T-helper 1 cell treated with Interleukin-12 subunit alpha and Interleukin-12 subunit beta and Interleukin-4 antibody, amounts not matched to agents 30 ng/mL and 1 ng/mL, for 36 hours (primary cell): ENCODE results near the gene METAP2. TPM values are rescaled to one million over a fixed set of nuclear protein-coding genes. Genes with fewer than 3 reads are reported as not detected.

Experiments used
- intact Hi-C: fragments of 100-400 bp; cut with micrococcal nuclease; formaldehyde crosslinking; loops from one replicate; pipeline ENCODE4 v1.15.1; 2024
- total RNA-seq: library from RNA; stranded (reverse); gene quantifications from 2 replicates; pipeline ENCODE4 v1.2.3, GENCODE V29; 2022

Gene METAP2
- total RNA-seq, 1 donor from 2014 or later: 66.2 TPM

DNA sequence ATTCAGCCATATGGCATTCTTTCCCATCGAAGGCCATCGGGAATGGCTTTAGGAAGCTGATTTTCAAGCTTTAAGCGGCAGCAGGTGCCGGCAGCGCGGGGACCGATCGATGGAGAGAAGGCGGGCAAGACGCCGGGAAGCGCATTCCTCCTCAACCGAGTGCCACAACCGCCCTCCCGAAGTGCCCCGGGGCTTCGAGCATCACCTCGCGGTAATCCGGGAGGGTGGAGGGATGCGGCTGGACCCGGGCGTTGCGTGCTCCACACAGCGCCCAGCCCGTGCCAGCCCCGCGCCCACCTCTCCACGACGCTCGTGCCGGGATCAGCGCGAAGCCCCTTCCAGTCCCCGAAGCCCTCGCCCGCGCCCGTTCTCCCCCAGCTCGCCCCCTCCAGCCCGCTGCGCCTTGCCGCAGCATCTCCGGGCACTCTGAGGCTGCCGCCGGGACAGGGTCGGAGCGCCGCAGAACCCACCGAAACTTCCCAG lies 74.1 kb downstream of the METAP2 start:
- intact Hi-C loops: loop anchor here (1.0 to 10.0 kb wide), 8 partner anchors 330 to 1359 kb away; partner anchors contain the start of genes AMDHD1, CCDC38, CEP83 and LTA4H

DNA sequence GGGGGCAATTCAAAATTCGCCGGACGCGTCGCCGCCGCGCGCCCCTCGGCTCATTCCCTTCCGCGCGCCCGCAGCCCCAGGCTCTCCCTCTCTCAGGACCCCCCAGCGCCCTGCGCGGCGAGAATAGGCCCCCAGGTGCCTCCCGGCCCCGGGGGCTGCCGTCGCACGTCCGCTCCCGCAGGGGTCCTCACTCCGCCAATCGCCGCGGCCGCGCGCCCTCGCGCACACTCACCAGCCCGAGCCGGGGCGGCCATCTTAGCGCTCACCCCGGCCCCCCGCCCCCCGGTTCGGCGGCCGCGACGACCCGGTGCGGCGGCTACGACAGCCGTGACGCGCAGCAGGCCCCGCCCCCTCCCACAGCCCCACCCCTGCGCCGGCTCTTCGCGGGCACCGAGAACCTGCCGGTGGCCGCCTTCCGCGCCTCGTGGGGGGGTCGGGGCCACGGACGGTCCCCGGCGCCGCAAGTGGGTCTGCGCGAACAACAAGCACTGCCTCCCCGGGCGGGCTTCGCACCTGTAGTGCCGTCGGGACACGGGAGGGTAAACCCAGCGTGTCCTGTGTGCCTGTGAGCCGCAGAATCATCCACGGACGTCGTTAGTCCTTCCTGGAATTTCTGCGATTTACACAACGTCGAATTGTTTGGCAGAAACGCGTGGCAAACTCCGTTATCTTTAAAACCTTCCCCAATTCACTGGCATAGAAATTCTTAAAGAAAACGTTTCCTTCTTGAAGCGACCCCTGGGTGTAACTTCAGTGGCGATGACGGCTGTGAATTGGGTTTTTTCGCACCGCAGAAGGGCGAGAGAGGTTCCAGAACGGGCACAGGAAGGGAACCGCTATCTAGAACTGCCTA lies 74.8 kb downstream of the METAP2 start:
- intact Hi-C loops: loop anchor here (1.0 to 10.0 kb wide), 8 partner anchors 330 to 1359 kb away; partner anchors contain the start of genes AMDHD1, CCDC38, CEP83 and LTA4H

- intact Hi-C loops: loop anchor here (2.0 to 10.0 kb wide), 6 partner anchors 393 to 1358 kb away; partner anchors contain the start of genes AMDHD1, CCDC38, CEP83 and LTA4H
These were observed 75.6 kb downstream of the METAP2 start for GRCh38 chr12:95549392-95550084.

- intact Hi-C loops: no loop called here
These were observed 77.4 kb downstream of the METAP2 start, which contains the start of gene USP44 for GRCh38 chr12:95551305-95551704. USP44 (minus strand) TSS chr12:95551476; CDS start chr12:95534256, 17,220 bp downstream.

GRCh38 chr12:95551913-95552516 lies 78.1 kb downstream of the METAP2 start:
- intact Hi-C loops: loop anchor here (2.0 kb wide), 1 partner anchor 307 kb away; the partner anchor contains the start of gene SNRPF

GRCh38 chr12:95553197-95553943 lies 79.4 kb downstream of the METAP2 start:
- intact Hi-C loops: loop anchor here (2.0 kb wide), 1 partner anchor 305 kb away; the partner anchor contains the start of gene SNRPF

DNA sequence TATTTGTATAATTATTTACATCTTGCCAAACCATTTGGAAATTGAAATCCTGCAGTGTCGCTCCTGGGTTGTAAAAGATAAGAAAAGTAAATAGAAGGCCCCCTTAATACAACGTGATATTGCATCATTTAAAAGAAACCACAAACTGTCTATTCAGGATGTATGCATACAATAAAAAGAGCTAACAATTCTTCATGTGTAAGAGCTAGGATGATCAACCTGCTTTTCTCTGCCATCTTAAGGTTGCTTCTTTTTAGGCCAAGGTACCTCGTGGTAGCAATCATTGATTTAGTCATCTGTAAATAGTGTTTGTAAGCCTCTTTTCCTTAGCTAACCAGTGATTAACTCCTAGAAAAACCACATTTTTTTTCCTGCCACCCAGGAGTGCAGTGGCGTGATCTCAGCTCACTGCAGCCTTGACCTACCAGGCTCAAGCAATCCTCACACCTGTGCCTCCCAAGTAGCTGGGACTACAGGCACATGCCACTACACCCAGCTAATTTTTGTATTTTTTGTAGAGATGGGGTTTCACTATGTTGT lies 80.7 kb downstream of the METAP2 start:
- intact Hi-C loops: no loop called here

- intact Hi-C loops: no loop called here
These were observed 83.7 kb downstream of the METAP2 start for GRCh38 chr12:95557625-95558024.

Other genes starting within 250 kb of the METAP2 start
- 3.2 and 4.3 TPM in 2 replicates for gene USP44, start 77.3 kb downstream of the METAP2 start, total RNA-seq